Endothelial cell of umbilical vein (primary cell): ENCODE measurements around the gene RBM33. TPM values are rescaled to one million over a fixed set of nuclear protein-coding genes. Genes with fewer than 3 reads are reported as not detected.
A peak's percentile ranks its signal among the peaks of the same experiment; 100 is the strongest.

Experiments used
- BruUV-seq: library from RNA; stranded (reverse); fragments of 400-500 nt; replicated peaks from 2 replicates; lab custom pipeline; 2021; lab: Mats Ljungman, UMichigan
- CTCF ChIA-PET: fragments of 300-600, 350-600 bp; sonication (Branson Sonifier 250); formaldehyde crosslinking; loops from one replicate; lab custom pipeline; 2021; ENCODE audit warnings: antibody characterized with exemption, inconsistent platforms; lab: Charles Lee
- POLR2A ChIA-PET: fragments of 300-600, 350-600 bp; sonication (Branson Sonifier 250); formaldehyde crosslinking; loops from one replicate; lab custom pipeline; 2021; ENCODE audit warnings: antibody characterized with exemption, inconsistent platforms; lab: Charles Lee
- DNase-seq: peaks from one replicate; pipeline ENCODE4 v3.0.0-alpha.2; 2011; ENCODE audit warnings: low read depth, low spot score
- FAIRE-seq: peaks from 2 replicates; lab custom pipeline; 2011; peaks lifted over from hg19 to GRCh38; lab: Jason Lieb, UNC
- H2AFZ ChIP-seq: 2 replicates; pipeline ENCODE4 v1.6.0; 2012; ENCODE audit warnings: low read depth, low read length, control low read depth, inconsistent platforms
- H3K27ac ChIP-seq: 2 replicates; pipeline ENCODE4 v1.5.1; 2011; ENCODE audit warnings: low read depth, mild to moderate bottlenecking, control low read depth, low read length, moderate library complexity; ENCODE audit not compliant: insufficient read depth
- H3K27me3 ChIP-seq, 2 experiments: 2 replicates each; pipeline versions ENCODE4 v1.6.0 to v1.6.1; 2011; ENCODE audit warnings: low read length in 2 of 2, mixed read lengths in 1 of 2; ENCODE audit not compliant: control insufficient read depth in 2 of 2, insufficient read depth in 2 of 2
- H3K36me3 ChIP-seq, 2 experiments: 2 replicates in 1 of 2; 3 replicates in 1 of 2; pipeline ENCODE4 v1.5.1; 2011; ENCODE audit warnings: low read length in 2 of 2, mild to moderate bottlenecking in 1 of 2, moderate library complexity in 1 of 2; ENCODE audit not compliant: control insufficient read depth in 2 of 2, insufficient read depth in 2 of 2; ENCODE audit errors: extremely low read depth in 1 of 2
- H3K4me1 ChIP-seq: 3 replicates; pipeline ENCODE4 v1.5.1; 2011; ENCODE audit warnings: mild to moderate bottlenecking, low read length; ENCODE audit not compliant: control insufficient read depth, insufficient read depth; ENCODE audit errors: extremely low read depth
- H3K4me2 ChIP-seq: 2 replicates; pipeline ENCODE4 v1.6.1; 2011; ENCODE audit warnings: low read length, control low read depth, mixed read lengths; ENCODE audit not compliant: insufficient read depth
- H3K4me3 ChIP-seq, 3 experiments: fragments of 200-600 bp in 1 of 3; sonication (generic), shearing (Covaris generic) in 1 of 3; replicated peaks in 1 of 3; 2 replicates each; pipeline ENCODE4 v1.5.1; 2011 to 2016; ENCODE audit warnings: control low read depth in 3 of 3, low read length in 3 of 3, mild to moderate bottlenecking in 2 of 3, inconsistent platforms in 1 of 3, low read depth in 1 of 3, moderate library complexity in 1 of 3; ENCODE audit not compliant: insufficient read depth in 1 of 3
- H3K79me2 ChIP-seq: 2 replicates; pipeline ENCODE4 v1.6.0; 2012; ENCODE audit warnings: low read length, inconsistent platforms; ENCODE audit not compliant: control insufficient read depth, insufficient read depth
- H3K9ac ChIP-seq: replicated peaks from 2 replicates; pipeline ENCODE3; 2011; ENCODE audit warnings: low read length, control low read depth; ENCODE audit not compliant: insufficient read depth; ENCODE audit errors: extremely low read depth
- H3K9me1 ChIP-seq: replicated peaks from 3 replicates; pipeline ENCODE4 v1.6.0; 2011; ENCODE audit warnings: mild to moderate bottlenecking, low read length; ENCODE audit not compliant: control insufficient read depth, insufficient read depth; ENCODE audit errors: extremely low read depth
- H3K9me3 ChIP-seq: replicated peaks from 2 replicates; pipeline ENCODE4 v1.5.1; 2012; ENCODE audit warnings: low read length, inconsistent platforms; ENCODE audit not compliant: control insufficient read depth, insufficient read depth
- H4K20me1 ChIP-seq: replicated peaks from 2 replicates; pipeline ENCODE3; 2011; ENCODE audit warnings: mild to moderate bottlenecking, low read length; ENCODE audit not compliant: control insufficient read depth, insufficient read depth; ENCODE audit errors: extremely low read depth
- EZH2 ChIP-seq: IDR thresholded peaks from 2 replicates; pipeline ENCODE4 v1.6.1; 2012; ENCODE audit warnings: borderline replicate concordance, low read depth, mild to moderate bottlenecking, moderate library complexity, low read length, inconsistent platforms; ENCODE audit not compliant: severe bottlenecking
- FOS ChIP-seq: IDR thresholded peaks from 2 replicates; pipeline ENCODE4 v1.6.1; 2011; ENCODE audit warnings: mild to moderate bottlenecking, low read length, moderate library complexity, borderline replicate concordance; ENCODE audit not compliant: insufficient read depth
- dilution Hi-C: fragments of 300-500 bp; cut with MboI; formaldehyde crosslinking; loops from one replicate; pipeline ENCODE4 v1.15.0; 2019; ENCODE audit warnings: low sequenced_read_pairs; ENCODE audit not compliant: extremely low pct_ligation_motif_present
- intact Hi-C: fragments of 100-400 bp; cut with micrococcal nuclease; formaldehyde crosslinking; loops from one replicate; pipeline ENCODE4 v1.10.0; 2022
- polyA plus RNA-seq, 4 experiments: library from polyadenylated mRNA; depleted of rRNA in 3 of 4; stranded (reverse) in 3 of 4; unstranded in 1 of 4; fragments of >200 nt; gene quantifications; 2 replicates each; pipeline versions ENCODE4 v1.2.1 to v1.2.3, GENCODE V29; 2011 to 2012; ENCODE audit warnings: missing spikeins in 1 of 4
- total RNA-seq: library from RNA; stranded (reverse); gene quantifications from 2 replicates; pipeline ENCODE4 v1.2.3, GENCODE V29; 2021

RBM33 gene
- total and polyA plus RNA-seq, 2 donors (not counting 3 experiments of a cell fraction or from before 2014, with no cell fraction given) = 16.2 to 68.2 TPM

GRCh38 chr7:155807065-155807671 lies 162.7 kb downstream of the RBM33 start:
- no peak overlapping the region for H3K9ac ChIP-seq
- no peaks in the 10 kb centered on the region for H3K9me3 ChIP-seq
- DNase-seq (no peak), FAIRE-seq (no peak)
- no peak overlapping the region for H3K4me2 ChIP-seq
- H4K20me1 ChIP-seq = no peaks in the 10 kb centered on the region
- no peak overlapping the region for H2AFZ ChIP-seq
- peaks cover 32% of the 10 kb centered on the region for H3K4me1 ChIP-seq
- intact Hi-C loops = loop anchor here (5.0 to 10.0 kb wide), 3 partner anchors 80 to 1085 kb away; partner anchors contain the start of gene LMBR1
- H3K4me3 ChIP-seq = no peak overlapping the region
- H3K27me3 ChIP-seq = peaks cover 27 to 64% of the 10 kb centered on the region in 2 experiments
- BruUV-seq = no TSS peak
- H3K9me1 ChIP-seq = no peaks in the 10 kb centered on the region
- dilution Hi-C loops = no loop called here
- ChIA-PET CTCF (no interaction called here), POLR2A (no interaction called here)
- H3K27ac ChIP-seq = no peak overlapping the region
- H3K79me2 ChIP-seq = no peaks in the 10 kb centered on the region
- TF ChIP-seq FOS (no peak), EZH2 (no peak)
- H3K36me3 ChIP-seq = no peaks in the 10 kb centered on the region

- CTCF ChIA-PET = no interaction called here
- no peak overlapping the region for H3K27ac ChIP-seq
- H3K4me1 ChIP-seq = peaks cover 32% of the 10 kb centered on the region
- dilution Hi-C loops = no loop called here
- no peak overlapping the region for H3K9ac ChIP-seq
- no peaks in the 10 kb centered on the region for H4K20me1 ChIP-seq
- H3K27me3 ChIP-seq = peaks cover 35 to 66% of the 10 kb centered on the region in 2 experiments
- intact Hi-C loops = loop anchor here (5.0 to 10.0 kb wide), 3 partner anchors 79 to 1084 kb away; partner anchors contain the start of gene LMBR1
- H3K4me2 ChIP-seq = peak overlapping the region; percentile 2
- no TSS peak for BruUV-seq
- no peak for DNase-seq
- H3K36me3 ChIP-seq = no peaks in the 10 kb centered on the region
- TF ChIP-seq FOS = no peak
- H2AFZ ChIP-seq = no peak overlapping the region
- no peaks in the 10 kb centered on the region for H3K79me2 ChIP-seq
- no peaks in the 10 kb centered on the region for H3K9me3 ChIP-seq
- FAIRE-seq = no peak
- H3K4me3 ChIP-seq = no peak overlapping the region
- POLR2A ChIA-PET = no interaction called here
- no peaks in the 10 kb centered on the region for H3K9me1 ChIP-seq
These were observed 163.5 kb downstream of the RBM33 start for GRCh38 chr7:155807789-155808548.
